H9 (cell line): ENCODE measurements around the gene CPLX1. TPM values are rescaled to one million over a fixed set of nuclear protein-coding genes. Genes with fewer than 3 reads are reported as not detected.

ENCODE experiments used
- DNase-seq: peaks from one replicate; pipeline ENCODE4 v3.0.0-alpha.2; 2017
- H2AFZ ChIP-seq: one replicate; pipeline ENCODE4 v1.6.1; 2013; ENCODE audit warnings: mild to moderate bottlenecking, low read length, control low read depth, moderate library complexity
- H2AK5ac ChIP-seq: 2 replicates; pipeline ENCODE4 v1.6.1; 2013; ENCODE audit warnings: low read length, control low read depth, mixed read lengths; ENCODE audit not compliant: insufficient read length
- H2BK120ac ChIP-seq: one replicate; pipeline ENCODE4 v1.6.1; 2013; ENCODE audit warnings: low read depth, mild to moderate bottlenecking, low read length, control low read depth, inconsistent platforms; ENCODE audit not compliant: poor library complexity, severe bottlenecking
- H2BK12ac ChIP-seq: 2 replicates; pipeline ENCODE4 v1.6.1; 2013; ENCODE audit warnings: low read length, control low read depth, mixed read lengths, low read depth; ENCODE audit not compliant: insufficient read length
- H2BK15ac ChIP-seq: 2 replicates; pipeline ENCODE4 v1.6.1; 2013; ENCODE audit warnings: low read depth, low read length, control low read depth
- H2BK20ac ChIP-seq: one replicate; pipeline ENCODE4 v1.6.1; 2013; ENCODE audit warnings: low read depth, mild to moderate bottlenecking, low read length, control low read depth, inconsistent platforms; ENCODE audit not compliant: poor library complexity, severe bottlenecking
- H2BK5ac ChIP-seq: 2 replicates; pipeline ENCODE4 v1.6.1; 2013; ENCODE audit warnings: low read length, control low read depth, mixed read lengths; ENCODE audit not compliant: insufficient read length
- H3K14ac ChIP-seq: 2 replicates; pipeline ENCODE4 v1.6.1; 2013; ENCODE audit warnings: low read length, control low read depth; ENCODE audit not compliant: insufficient read depth
- H3K18ac ChIP-seq: 2 replicates; pipeline ENCODE4 v1.6.1; 2013; ENCODE audit warnings: low read depth, mild to moderate bottlenecking, mixed read lengths, low read length, control low read depth; ENCODE audit not compliant: insufficient read length
- H3K23ac ChIP-seq: 2 replicates; pipeline ENCODE4 v1.6.1; 2013; ENCODE audit warnings: low read length, control low read depth, mixed read lengths, low read depth; ENCODE audit not compliant: insufficient read length
- H3K23me2 ChIP-seq: 2 replicates; pipeline ENCODE4 v1.6.1; 2013; ENCODE audit warnings: low read depth, mild to moderate bottlenecking, mixed read lengths, low read length, control low read depth; ENCODE audit not compliant: insufficient read length, poor library complexity, severe bottlenecking
- H3K27ac ChIP-seq: 2 replicates; pipeline ENCODE4 v1.5.1; 2013; ENCODE audit warnings: low read length, control low read depth, mixed read lengths, low read depth; ENCODE audit not compliant: insufficient read length
- H3K27me3 ChIP-seq: 2 replicates; pipeline ENCODE4 v1.6.1; 2013; ENCODE audit warnings: low read length, control low read depth, inconsistent platforms; ENCODE audit not compliant: insufficient read depth
- H3K4ac ChIP-seq: 2 replicates; pipeline ENCODE4 v1.6.1; 2013; ENCODE audit warnings: low read depth, mild to moderate bottlenecking, control low read depth, inconsistent platforms, low read length, moderate library complexity
- H3K4me1 ChIP-seq: 2 replicates; pipeline ENCODE4 v1.6.1; 2013; ENCODE audit warnings: low read length, control low read depth, inconsistent platforms; ENCODE audit not compliant: insufficient read depth
- H3K4me2 ChIP-seq: 2 replicates; pipeline ENCODE4 v1.6.1; 2013; ENCODE audit warnings: low read length, control low read depth, mixed read lengths; ENCODE audit not compliant: insufficient read length, insufficient read depth
- H3K56ac ChIP-seq: 2 replicates; pipeline ENCODE4 v1.6.1; 2013; ENCODE audit warnings: low read depth, mild to moderate bottlenecking, mixed read lengths, low read length, control low read depth; ENCODE audit not compliant: insufficient read length
- H3K79me1 ChIP-seq: 2 replicates; pipeline ENCODE4 v1.6.1; 2013; ENCODE audit warnings: low read depth, mild to moderate bottlenecking, moderate library complexity, low read length, control low read depth, inconsistent platforms; ENCODE audit not compliant: insufficient read depth, poor library complexity, severe bottlenecking
- H3K79me2 ChIP-seq: 2 replicates; pipeline ENCODE4 v1.6.1; 2013; ENCODE audit warnings: low read length, control low read depth, inconsistent platforms; ENCODE audit not compliant: insufficient read depth
- H3K9ac ChIP-seq: 2 replicates; pipeline ENCODE4 v1.6.1; 2013; ENCODE audit warnings: low read length, control low read depth, mixed read lengths; ENCODE audit not compliant: insufficient read length; ENCODE audit errors: extremely low read depth
- H3K9me3 ChIP-seq: one replicate; pipeline ENCODE4 v1.6.1; 2013; ENCODE audit warnings: low read depth, low read length, inconsistent platforms; ENCODE audit not compliant: control insufficient read depth
- H3T11ph ChIP-seq: one replicate; pipeline ENCODE4 v1.6.1; 2013; ENCODE audit warnings: mild to moderate bottlenecking, low read length, control low read depth, inconsistent platforms
- H4K20me1 ChIP-seq: one replicate; pipeline ENCODE4 v1.6.1; 2013; ENCODE audit not compliant: control insufficient read depth, insufficient read length, insufficient read depth
- H4K5ac ChIP-seq: 2 replicates; pipeline ENCODE4 v1.6.1; 2013; ENCODE audit warnings: low read depth, mild to moderate bottlenecking, mixed read lengths, low read length, control low read depth; ENCODE audit not compliant: insufficient read length
- H4K8ac ChIP-seq: replicated peaks from 2 replicates; pipeline ENCODE4 v1.6.1; 2013; ENCODE audit warnings: low read length, control low read depth, mixed read lengths, low read depth; ENCODE audit not compliant: insufficient read length
- H4K91ac ChIP-seq: 2 replicates; pipeline ENCODE4 v1.6.1; 2013; ENCODE audit warnings: low read depth, mild to moderate bottlenecking, moderate library complexity, mixed read lengths, low read length, control low read depth; ENCODE audit not compliant: insufficient read length
- H3K27ac Mint-ChIP-seq, 3 experiments: 2 replicates in 2 of 3; 3 replicates in 1 of 3; pipeline ENCODE4 v1.8.0; 2020 to 2021; ENCODE audit warnings: mixed read lengths in 3 of 3, mild to moderate bottlenecking in 1 of 3, moderate library complexity in 1 of 3
- H3K27me3 Mint-ChIP-seq: 2 replicates; pipeline ENCODE4 v1.8.0; 2021; ENCODE audit warnings: low read depth, mild to moderate bottlenecking, moderate library complexity, mixed read lengths
- H3K36me3 Mint-ChIP-seq, 3 experiments: 2 replicates in 2 of 3; 3 replicates in 1 of 3; pipeline ENCODE4 v1.8.0; 2020 to 2021; ENCODE audit warnings: low read depth in 3 of 3, mixed read lengths in 3 of 3; ENCODE audit not compliant: insufficient read depth in 1 of 3
- H3K4me1 Mint-ChIP-seq, 2 experiments: 2 replicates each; pipeline ENCODE4 v1.8.0; 2020; ENCODE audit warnings: mixed read lengths in 2 of 2
- H3K4me3 Mint-ChIP-seq, 2 experiments: 2 replicates in 1 of 2; 3 replicates in 1 of 2; pipeline ENCODE4 v1.8.0; 2020 to 2021; ENCODE audit warnings: mild to moderate bottlenecking in 2 of 2, mixed read lengths in 2 of 2, moderate library complexity in 1 of 2
- H3K9me3 Mint-ChIP-seq, 2 experiments: 2 replicates in 1 of 2; 3 replicates in 1 of 2; pipeline ENCODE4 v1.8.0; 2020; ENCODE audit warnings: mild to moderate bottlenecking in 2 of 2, mixed read lengths in 2 of 2, moderate library complexity in 1 of 2
- CTCF ChIP-seq: fragments of 200-600 bp; sonication (generic); conservative IDR thresholded peaks from 3 replicates; pipeline ENCODE4 v1.8.0; 2021; ENCODE audit warnings: antibody characterized with exemption, mild to moderate bottlenecking
- WGBS: extraction: QIAGEN DNeasy Blood & Tissue Kit; methylation state at CpG from one replicate; pipeline ENCODE4 v1.1.7; 2013; ENCODE audit warnings: missing lambda C conversion rate, low lambda C conversion rate, mixed read lengths; ENCODE audit not compliant: insufficient read length; ENCODE audit errors: extremely low coverage; 5-methylcytosine and 5-hydroxymethylcytosine counted together
- total RNA-seq: library from RNA; stranded (reverse); gene quantifications from 2 replicates; pipeline ENCODE4 v1.2.1, GENCODE V29; 2021

Gene CPLX1
- total RNA-seq, 1 experiment from 2014 or later, result 0.90 TPM

GRCh38 chr4:740656-741282, 85.2 kb downstream of the CPLX1 start:
- Histone ChIP-seq H3K9ac (no peak overlapping the region), H3K9me3 (no peaks in the 10 kb centered on the region), H3K23me2 (peaks cover 2% of the 10 kb centered on the region), H3K4ac (no peak overlapping the region), H4K91ac (no peak overlapping the region), H3K27ac (no peak overlapping the region), H4K8ac (no peak overlapping the region), H3K4me1 (no peaks in the 10 kb centered on the region), H2AFZ (no peak overlapping the region), H2BK15ac (no peak overlapping the region), H3K14ac (no peak overlapping the region; the same call in 1 of the 2 replicates), H3K79me2 (no peaks in the 10 kb centered on the region; the same call in 1 of the 2 replicates), H3T11ph (no peak overlapping the region), H2BK12ac (no peak overlapping the region), H3K4me2 (no peak overlapping the region), H2BK20ac (no peak overlapping the region), H3K23ac (no peak overlapping the region), H3K18ac (no peak overlapping the region), H3K27me3 (no peaks in the 10 kb centered on the region), H4K20me1 (no peaks in the 10 kb centered on the region), H2BK120ac (no peak overlapping the region), H2BK5ac (no peak overlapping the region), H3K79me1 (no peaks in the 10 kb centered on the region), H3K56ac (no peak overlapping the region), H4K5ac (no peak overlapping the region), H2AK5ac (no peak overlapping the region)
- peaks cover 22 to 56% (median 46%) of the 10 kb centered on the region in 3 experiments for H3K36me3 Mint-ChIP-seq
- H3K4me1 Mint-ChIP-seq, result no peaks in the 10 kb centered on the region
- H3K9me3 Mint-ChIP-seq, result peaks cover 2 to 3% of the 10 kb centered on the region in 2 experiments; a peak in 3 of 5 replicates
- DNase-seq, result no peak
- peak overlapping the region in 1 of 3 experiments; percentile 67; a peak in 1 of 7 replicates for H3K27ac Mint-ChIP-seq
- TF ChIP-seq CTCF, result no peak
- no peak overlapping the region for H3K4me3 Mint-ChIP-seq
- no peaks in the 10 kb centered on the region for H3K27me3 Mint-ChIP-seq
- no CpG with 5 or more reads among the region's 19 CpGs for WGBS
